Measurements from ENCODE around the gene EHD2. TPM values are rescaled to one million over a fixed set of nuclear protein-coding genes. Genes with fewer than 3 reads are reported as not detected.

EHD2 gene
- total RNA-seq, 1 experiment from 2014 or later, result 60.5 TPM

DNA sequence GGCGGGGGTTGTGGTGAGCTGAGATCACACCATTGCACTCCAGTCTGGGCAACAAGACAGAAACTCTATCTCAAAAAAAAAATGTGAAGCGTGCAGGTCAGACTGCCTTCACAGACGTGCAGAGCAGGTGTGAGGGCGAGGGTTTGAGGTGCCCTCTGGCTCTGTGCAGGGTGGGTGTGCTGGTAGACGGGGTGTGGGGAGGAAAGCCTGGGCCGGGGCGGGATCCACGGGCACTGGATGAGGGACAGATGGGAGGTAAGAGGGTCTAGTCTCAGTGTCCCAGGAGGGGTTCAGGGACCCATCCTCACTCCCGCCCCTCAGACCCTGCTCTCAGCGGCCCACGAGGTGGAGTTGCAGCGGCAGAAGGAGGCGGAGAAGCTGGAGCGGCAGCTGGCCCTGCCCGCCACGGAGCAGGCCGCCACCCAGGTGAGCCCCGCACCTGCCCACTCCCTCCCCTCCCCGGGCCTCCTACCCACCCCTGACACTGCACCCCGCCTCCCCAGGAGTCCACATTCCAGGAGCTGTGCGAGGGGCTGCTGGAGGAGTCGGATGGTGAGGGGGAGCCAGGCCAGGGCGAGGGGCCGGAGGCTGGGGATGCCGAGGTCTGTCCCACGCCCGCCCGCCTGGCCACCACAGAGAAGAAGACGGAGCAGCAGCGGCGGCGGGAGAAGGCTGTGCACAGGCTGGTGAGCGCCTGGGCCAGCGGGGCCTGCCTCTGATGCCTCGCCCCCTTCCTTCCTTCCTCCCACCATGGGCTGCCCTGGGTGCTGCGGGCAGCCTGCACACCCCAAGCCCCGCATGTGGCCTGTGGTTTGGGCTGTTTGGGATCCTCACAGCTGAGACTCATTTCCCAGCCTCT, 41.2 kb downstream of the EHD2 start:
- POLR2A ChIA-PET, result no interaction called here
- Histone ChIP-seq H3K4me2 (ENCODE audit: low read length) (no peak overlapping the region), H2AFZ (ENCODE audit: low read depth, low read length, poor library complexity, severe bottlenecking) (no peak overlapping the region), H3K9me2 (ENCODE audit: insufficient read depth) (no peaks in the 10 kb centered on the region), H4K20me1 (ENCODE audit: insufficient read depth) (peaks cover 6% of the 10 kb centered on the region; the same call in 1 of the 2 replicates), H3K27me3 (ENCODE audit: insufficient read depth, low read length) (no peaks in the 10 kb centered on the region), H3K9ac (ENCODE audit: low read length) (no peak overlapping the region), H3K9me3 (ENCODE audit: control insufficient read depth in 1 of 2, insufficient read depth in 1 of 2, low read depth in 1 of 2, low read length in 2 of 2) (no peaks in the 10 kb centered on the region), H3K79me2 (ENCODE audit: insufficient read depth, low read length) (peaks cover 20% of the 10 kb centered on the region), H3K4me3 (replicated peaks in 1 of 2; ENCODE audit: low read depth in 1 of 2, low read length in 2 of 2) (no peak overlapping the region), H3K27ac (ENCODE audit: low read depth, low read length) (no peak overlapping the region), H3K4me1 (ENCODE audit: control insufficient read depth in 1 of 2, insufficient read depth in 2 of 2, low read length in 2 of 2) (no peaks in the 10 kb centered on the region), H3K36me3 (ENCODE audit: control insufficient read depth in 1 of 2, insufficient read depth in 2 of 2, low read length in 2 of 2) (peaks cover 41 to 80% of the 10 kb centered on the region in 2 experiments)
- RAD21 ChIA-PET (ENCODE audit: low non-redundant PET in 1 of 2, low total read pairs in 2 of 2, uncharacterized antibody in 2 of 2, unreplicated experiment in 2 of 2), result no interaction called here
- CTCF ChIA-PET, result interaction anchor here (2.3 kb wide), 1 partner anchor 11 kb away, joined by 7 read pairs; no protein-coding TSS in a partner anchor
- ATAC-seq (no peak), DNase-seq (ENCODE audit: low read depth, low spot score) (no peak)
- TF ChIP-seq EGR1 (IDR thresholded peaks at IDR 0.05; ENCODE audit: low read depth) (no peak), FOSL1 (IDR thresholded peaks at IDR 0.05; ENCODE audit: low read depth) (no peak), EZH2phosphoT487 (IDR thresholded peaks at IDR 0.05; ENCODE audit: borderline replicate concordance) (no peak), TCF7L2 (IDR thresholded peaks at IDR 0.05; ENCODE audit: borderline replicate concordance, extremely low read depth, insufficient read depth, insufficient read length) (no peak), ZFX (IDR thresholded peaks at IDR 0.05) (no peak), CEBPB (IDR thresholded peaks at IDR 0.05; ENCODE audit: low read depth) (no peak), JUND (IDR thresholded peaks at IDR 0.05) (no peak), RAD21 (IDR thresholded peaks at IDR 0.05; ENCODE audit: low read depth) (no peak), YY1 (IDR thresholded peaks at IDR 0.05; ENCODE audit: extremely low read depth, insufficient replicate concordance, low read depth, low read length) (no peak), SRF (IDR thresholded peaks at IDR 0.05; ENCODE audit: low read depth) (no peak)
- TF ChIP-seq, protein P1, sequence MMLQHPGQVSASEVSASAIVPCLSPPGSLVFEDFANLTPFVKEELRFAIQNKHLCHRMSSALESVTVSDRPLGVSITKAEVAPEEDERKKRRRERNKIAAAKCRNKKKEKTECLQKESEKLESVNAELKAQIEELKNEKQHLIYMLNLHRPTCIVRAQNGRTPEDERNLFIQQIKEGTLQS (IDR thresholded peaks at IDR 0.05), result no peak
- TF ChIP-seq, protein P2, sequence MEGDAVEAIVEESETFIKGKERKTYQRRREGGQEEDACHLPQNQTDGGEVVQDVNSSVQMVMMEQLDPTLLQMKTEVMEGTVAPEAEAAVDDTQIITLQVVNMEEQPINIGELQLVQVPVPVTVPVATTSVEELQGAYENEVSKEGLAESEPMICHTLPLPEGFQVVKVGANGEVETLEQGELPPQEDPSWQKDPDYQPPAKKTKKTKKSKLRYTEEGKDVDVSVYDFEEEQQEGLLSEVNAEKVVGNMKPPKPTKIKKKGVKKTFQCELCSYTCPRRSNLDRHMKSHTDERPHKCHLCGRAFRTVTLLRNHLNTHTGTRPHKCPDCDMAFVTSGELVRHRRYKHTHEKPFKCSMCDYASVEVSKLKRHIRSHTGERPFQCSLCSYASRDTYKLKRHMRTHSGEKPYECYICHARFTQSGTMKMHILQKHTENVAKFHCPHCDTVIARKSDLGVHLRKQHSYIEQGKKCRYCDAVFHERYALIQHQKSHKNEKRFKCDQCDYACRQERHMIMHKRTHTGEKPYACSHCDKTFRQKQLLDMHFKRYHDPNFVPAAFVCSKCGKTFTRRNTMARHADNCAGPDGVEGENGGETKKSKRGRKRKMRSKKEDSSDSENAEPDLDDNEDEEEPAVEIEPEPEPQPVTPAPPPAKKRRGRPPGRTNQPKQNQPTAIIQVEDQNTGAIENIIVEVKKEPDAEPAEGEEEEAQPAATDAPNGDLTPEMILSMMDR (IDR thresholded peaks at IDR 0.05 in 2 of 3, conservative IDR thresholded peaks at IDR 0.05 in 1 of 3; ENCODE audit: borderline replicate concordance in 1 of 3, insufficient read depth in 1 of 3, low read depth in 2 of 3, low read length in 2 of 3), result no peak
- TF ChIP-seq, protein P3, sequence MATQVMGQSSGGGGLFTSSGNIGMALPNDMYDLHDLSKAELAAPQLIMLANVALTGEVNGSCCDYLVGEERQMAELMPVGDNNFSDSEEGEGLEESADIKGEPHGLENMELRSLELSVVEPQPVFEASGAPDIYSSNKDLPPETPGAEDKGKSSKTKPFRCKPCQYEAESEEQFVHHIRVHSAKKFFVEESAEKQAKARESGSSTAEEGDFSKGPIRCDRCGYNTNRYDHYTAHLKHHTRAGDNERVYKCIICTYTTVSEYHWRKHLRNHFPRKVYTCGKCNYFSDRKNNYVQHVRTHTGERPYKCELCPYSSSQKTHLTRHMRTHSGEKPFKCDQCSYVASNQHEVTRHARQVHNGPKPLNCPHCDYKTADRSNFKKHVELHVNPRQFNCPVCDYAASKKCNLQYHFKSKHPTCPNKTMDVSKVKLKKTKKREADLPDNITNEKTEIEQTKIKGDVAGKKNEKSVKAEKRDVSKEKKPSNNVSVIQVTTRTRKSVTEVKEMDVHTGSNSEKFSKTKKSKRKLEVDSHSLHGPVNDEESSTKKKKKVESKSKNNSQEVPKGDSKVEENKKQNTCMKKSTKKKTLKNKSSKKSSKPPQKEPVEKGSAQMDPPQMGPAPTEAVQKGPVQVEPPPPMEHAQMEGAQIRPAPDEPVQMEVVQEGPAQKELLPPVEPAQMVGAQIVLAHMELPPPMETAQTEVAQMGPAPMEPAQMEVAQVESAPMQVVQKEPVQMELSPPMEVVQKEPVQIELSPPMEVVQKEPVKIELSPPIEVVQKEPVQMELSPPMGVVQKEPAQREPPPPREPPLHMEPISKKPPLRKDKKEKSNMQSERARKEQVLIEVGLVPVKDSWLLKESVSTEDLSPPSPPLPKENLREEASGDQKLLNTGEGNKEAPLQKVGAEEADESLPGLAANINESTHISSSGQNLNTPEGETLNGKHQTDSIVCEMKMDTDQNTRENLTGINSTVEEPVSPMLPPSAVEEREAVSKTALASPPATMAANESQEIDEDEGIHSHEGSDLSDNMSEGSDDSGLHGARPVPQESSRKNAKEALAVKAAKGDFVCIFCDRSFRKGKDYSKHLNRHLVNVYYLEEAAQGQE (IDR thresholded peaks at IDR 0.05; ENCODE audit: low read depth), result no peak
- intact Hi-C loops (cut with micrococcal nuclease), result no loop called here
- no TSS peak for BruUV-seq (replicated peaks)

Data from HCT116 (cell line).